HG02943 (cell line): Measurements from ENCODE around the gene HDAC4.

ENCODE experiments used
- ATAC-seq: cut with Tn5 transposase; IDR thresholded peaks from one replicate; pipeline ENCODE4 v1.9.1; 2021; ENCODE audit warnings: mild to moderate bottlenecking, low read depth, moderate library complexity; ENCODE audit not compliant: unreplicated experiment

The HDAC4 gene

DNA sequence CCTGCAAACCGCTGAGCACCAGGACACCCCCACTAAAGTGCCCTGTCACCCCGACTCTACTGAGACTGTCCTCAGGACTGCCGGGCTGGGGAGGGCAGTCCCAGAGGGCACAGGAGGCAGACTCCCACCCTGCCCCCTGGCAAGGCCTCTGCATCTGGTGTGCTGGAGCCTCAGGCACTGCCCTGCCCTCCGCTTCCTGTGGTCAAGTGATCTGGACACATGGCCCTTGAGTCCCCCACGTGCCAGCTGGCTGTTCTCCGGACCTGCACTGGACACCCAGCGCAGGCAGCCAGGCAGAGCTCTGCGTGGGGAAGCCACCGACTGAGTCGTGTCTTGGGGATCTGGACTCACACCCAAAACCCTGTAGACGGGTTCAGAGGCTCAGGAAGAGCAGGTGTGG is 335.3 kb downstream of the HDAC4 start:
- no peak for ATAC-seq

DNA sequence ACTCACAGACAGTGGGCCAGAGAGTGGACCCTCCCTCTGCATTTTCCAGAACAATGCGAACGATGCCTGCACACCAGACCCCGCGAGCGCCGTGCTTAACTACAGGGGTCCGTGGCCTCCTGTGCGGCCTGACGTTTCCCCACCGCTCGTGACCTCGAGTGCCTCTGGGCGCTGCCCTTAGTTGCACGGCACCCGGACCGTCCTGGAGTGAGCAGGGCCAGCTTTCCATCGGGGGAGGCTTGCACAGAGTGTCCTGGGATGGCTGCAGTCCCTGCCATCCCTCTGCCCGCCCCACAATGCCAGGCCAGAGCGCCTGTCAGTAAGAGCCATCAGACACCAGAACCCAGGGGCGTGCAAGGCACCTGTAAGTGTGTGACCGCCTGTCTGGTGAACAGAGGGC is 335.9 kb downstream of the HDAC4 start:
- no peak for ATAC-seq

DNA sequence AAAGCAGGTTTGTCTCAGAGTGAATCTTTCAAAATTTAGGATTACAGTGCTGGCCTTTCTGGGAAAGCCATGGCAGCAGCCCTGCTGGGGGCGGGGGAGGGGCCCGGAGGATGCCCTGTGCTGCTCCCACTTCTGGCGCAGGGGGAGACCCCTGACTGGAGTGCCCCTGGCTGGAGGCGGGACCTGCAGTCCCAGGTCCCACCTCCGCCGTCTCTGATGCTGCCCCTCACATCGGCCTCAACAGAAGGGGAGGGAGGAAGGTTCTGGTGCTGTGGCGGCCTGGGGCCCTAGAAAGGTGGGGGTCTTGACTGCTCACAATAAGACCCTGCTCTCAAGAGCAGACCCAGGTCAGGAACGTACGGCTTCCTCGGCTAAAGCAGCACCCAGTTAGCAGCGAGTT is 336.6 kb downstream of the HDAC4 start:
- ATAC-seq, result no peak

DNA sequence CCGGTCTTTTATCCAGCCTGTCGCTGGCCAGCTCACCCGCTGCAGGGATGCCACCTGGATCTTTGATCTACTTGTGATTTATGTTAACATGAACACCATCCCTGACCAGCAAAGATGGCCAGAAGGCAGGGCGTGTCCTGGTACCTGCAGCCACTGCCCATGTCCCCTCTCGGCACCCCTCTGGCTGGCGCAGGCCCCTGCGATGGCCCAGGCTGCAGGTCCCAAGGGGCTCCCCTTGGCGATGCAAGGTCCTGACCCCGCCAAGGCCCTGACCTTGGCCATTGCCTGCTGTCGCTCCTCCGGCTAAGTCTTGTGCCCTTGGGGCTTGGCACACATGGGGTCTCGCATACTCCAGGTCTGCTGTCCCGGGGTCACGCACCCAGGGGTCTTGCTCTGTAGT is 338.1 kb downstream of the HDAC4 start:
- ATAC-seq, result no peak

DNA sequence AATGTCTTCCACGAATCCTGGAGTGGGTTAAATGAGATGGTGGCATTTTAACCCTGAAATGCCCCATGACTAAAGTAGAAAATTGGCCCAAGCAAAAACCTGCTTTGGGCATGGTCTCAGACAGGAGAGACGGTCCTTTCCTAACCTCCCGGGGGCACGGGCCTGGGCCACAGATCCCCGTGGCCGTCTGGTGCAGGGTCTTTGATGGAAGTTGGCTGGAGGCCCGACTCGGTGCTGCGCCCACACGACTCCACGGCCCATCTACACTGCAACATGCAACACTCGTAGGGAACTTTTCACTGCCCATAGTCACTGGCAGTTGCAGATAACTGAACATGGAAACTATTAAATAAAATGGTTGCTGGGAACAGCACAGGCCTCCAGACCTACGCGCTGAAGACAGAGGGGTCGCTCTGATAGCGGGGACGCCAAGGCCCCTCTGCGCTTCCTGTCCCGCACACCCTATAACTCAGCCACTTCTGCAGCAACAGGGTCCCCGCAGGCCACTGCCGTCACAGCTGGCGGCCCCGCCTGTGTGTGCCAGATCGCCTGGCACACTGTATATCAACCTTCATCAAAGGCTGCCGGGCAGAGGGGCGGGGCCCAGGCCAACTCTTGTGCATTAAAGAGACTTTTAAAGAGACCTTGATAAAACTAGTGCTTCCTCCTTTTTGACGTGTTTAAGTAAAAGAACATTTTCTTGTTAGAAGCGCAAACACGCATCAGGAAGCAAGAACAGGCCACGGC is 338.8 kb downstream of the HDAC4 start:
- no peak for ATAC-seq

DNA sequence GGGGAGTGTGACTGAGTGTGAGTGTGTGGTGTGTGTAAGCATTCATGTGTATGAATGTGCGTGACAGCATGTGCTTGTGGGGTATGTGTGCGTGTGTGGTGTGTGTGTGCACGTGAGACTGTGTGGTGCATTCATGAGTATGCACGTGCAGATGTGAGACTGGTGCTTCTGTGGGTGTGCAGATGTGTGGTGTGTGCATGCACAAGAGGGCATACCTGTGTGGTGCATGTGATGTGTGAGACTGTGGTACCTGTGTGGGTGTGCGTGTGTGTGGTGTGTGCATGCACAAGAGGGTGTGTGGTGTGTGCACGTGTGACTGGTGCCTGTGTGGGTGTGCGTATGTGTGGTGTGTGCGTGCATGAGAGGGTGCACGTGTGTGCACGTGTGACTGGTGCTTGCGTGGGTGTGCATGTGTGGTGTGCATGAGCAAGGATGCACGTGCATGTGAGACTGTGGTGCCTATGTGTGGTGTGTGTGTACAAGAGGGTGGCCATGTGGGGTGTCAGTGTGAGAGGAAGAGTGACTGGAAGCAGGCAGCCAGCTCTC is 339.6 kb downstream of the HDAC4 start:
- no peak for ATAC-seq

DNA sequence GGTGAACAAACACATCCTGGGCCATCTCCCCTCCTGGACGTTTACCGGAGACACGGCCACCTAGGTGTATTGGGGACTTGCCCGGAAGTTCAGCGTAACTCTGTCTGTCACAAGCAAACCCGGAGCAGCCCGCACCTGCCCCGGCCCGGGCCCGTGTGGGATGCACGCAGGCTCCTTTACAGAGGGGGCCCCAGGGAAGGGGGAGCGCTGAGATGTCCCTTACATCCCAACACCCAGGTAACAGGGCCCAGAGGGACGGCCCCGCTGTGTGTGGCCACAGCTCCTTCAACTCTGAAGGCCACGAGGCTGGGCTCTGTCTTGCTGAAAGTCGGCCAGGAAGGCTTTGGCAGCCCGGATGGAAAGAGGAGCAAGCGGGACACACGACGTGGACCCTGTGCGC is 340.1 kb downstream of the HDAC4 start:
- ATAC-seq, result no peak

DNA sequence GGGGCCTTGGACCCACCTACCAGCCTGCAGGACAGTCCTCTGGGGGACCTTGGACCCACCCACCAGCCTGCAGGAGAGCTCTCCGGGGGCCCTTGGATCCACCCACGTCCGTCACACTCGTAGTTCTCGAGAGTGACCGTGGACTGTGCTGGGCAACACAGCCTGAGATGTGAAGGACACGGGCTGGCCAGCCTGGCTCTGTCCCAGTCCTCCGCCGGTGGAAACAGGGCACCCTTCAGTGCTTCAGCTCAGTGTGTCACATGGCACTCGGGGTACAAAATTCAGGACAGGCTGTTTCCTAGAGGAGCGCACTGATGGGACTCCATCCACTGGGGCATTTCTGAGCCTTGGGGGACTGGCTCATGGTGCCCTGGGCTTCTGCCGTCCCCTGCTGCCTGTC is 341.0 kb downstream of the HDAC4 start:
- no peak for ATAC-seq

DNA sequence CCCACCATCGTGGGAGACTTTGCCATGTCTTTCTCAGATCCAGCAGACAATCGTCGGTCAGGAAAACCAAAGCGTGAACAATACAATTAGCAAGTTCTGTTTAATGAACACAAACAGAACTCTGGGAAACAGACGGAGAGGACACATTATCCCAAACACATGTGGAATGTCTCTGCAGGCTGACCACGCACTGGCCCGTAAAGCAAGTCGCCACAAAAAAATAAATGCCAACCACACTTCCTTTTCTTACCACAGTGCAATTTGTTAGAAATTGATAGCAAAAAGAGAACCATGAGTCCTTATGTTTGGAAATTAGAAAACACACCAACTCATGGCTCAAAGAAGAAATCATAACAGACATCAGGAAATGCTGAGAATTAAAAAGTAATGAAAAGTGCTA is 342.1 kb downstream of the HDAC4 start:
- no peak for ATAC-seq

DNA sequence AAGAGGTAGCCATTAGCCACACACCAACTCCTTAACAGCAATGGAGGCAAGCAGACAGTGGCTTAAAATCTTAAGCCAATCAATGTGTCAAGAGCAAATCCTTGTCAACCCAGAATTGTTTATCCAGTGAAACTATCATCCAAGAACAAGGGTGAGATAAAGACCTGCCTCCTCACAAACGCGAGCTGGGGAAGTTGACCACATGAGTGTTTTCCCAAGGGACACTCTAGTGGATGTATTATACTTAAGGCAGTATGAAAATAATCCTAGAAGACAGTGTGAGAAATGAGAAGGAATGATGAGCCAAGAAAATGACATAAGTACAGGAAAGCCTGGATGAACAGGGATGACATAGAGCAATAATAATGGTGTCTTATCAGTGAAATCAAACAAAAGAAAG is 343.3 kb downstream of the HDAC4 start:
- no peak for ATAC-seq

DNA sequence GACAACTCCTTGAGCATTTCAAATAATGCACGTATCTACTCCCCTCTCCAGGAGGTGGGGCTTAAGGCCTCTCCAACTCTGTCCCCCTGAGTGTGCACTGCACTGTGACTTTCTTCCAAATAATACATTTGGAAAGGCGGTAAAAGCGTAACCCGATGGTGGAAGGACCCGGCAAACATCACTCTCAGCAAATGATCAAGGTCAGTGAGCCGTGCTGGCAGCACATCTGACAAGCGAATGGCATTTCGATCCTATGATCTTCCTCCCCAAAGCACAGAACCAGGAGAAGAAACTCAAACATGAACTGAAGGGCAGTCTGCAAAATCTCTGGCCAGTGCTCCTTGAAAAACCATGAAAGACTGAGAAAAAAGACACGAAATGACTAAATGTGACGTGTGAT is 344.2 kb downstream of the HDAC4 start:
- no peak for ATAC-seq

DNA sequence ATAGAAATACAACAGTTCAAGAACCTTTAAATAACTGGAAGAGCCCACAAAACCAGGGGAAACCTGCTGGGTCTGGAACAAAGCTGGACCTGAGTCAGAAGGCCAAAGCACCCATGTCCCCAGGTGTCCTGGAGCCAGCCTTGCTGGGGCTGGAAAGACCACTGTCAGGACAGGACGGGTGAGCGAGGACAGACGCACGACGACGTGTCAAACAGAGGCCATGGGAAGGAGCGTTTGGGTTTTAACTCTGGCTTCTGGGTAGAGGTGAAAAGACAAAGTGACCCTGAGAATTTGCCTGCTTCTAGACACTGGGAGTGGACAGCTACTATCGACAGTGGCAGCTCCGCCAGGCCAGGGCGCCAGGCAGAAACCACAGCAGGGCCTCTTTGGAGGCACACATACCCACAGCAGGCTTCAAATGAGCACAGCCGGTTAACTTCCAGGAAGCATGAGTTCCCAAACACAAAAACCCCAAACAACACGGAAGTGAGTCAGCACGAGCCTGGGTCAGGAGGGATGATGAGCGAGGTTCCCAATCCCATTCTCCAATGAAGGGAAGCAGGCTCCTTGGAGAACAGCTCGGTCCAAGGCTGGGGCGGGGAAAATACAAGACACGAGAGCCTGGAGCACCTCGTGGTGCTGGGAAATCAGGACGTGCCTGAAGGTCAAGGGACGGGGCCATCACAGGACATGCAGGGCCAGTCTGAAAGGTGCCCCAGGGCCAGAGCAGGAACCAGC is 344.9 kb downstream of the HDAC4 start:
- no peak for ATAC-seq

DNA sequence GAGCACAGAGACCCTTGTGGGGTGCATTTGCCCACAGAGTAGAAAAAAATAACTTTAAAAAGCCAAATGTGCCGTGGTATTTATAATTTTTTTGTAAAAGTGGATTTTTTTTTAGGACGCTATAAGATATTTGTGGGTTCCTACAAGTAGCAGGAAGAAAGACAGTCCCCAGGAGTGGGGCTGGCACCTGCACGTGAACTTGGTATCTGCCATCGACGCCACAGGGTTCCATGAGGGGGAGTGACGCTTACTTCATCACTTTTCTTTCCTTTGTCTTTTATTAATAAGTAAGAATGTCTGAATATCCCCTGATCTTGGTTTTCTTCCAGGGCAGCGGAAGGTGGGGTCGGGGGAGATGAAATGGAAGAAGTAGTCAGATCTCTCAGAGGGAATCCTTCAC is 345.9 kb downstream of the HDAC4 start:
- ATAC-seq, result no peak

DNA sequence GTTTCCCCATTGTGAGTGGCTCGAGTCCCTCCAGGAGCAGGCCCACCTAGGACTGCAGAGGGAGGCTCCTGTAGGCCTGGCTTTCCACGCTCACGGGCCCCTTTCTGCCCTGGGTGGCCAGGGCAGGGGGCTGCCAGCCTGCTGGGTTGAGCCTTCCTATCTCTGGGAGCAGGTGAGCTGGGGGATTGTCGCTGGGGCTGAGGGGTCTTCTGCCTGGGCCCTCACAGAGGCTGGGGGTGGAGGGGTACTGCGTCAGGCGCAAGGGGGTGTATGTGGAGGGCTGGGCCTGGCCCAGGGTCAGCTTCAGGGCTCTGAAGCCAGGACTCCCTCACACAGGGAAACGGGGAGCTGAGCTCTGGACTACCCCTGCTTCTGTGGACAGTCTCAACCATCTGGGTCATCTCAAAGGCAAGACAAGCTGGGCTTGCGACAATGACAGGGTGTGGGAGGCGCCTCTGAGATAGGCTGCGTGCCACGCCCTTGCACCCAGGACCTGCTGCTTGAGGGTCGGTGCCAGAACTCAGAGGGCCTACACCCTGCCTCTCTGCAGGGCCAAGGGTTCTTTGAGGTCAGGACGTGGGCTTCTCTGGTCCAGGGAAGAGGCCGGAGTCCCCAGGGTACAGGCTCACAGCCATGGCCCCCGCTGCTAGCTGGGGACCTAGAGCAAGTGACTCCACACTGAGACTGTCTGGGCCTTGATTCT is 346.9 kb downstream of the HDAC4 start:
- ATAC-seq, result no peak

DNA sequence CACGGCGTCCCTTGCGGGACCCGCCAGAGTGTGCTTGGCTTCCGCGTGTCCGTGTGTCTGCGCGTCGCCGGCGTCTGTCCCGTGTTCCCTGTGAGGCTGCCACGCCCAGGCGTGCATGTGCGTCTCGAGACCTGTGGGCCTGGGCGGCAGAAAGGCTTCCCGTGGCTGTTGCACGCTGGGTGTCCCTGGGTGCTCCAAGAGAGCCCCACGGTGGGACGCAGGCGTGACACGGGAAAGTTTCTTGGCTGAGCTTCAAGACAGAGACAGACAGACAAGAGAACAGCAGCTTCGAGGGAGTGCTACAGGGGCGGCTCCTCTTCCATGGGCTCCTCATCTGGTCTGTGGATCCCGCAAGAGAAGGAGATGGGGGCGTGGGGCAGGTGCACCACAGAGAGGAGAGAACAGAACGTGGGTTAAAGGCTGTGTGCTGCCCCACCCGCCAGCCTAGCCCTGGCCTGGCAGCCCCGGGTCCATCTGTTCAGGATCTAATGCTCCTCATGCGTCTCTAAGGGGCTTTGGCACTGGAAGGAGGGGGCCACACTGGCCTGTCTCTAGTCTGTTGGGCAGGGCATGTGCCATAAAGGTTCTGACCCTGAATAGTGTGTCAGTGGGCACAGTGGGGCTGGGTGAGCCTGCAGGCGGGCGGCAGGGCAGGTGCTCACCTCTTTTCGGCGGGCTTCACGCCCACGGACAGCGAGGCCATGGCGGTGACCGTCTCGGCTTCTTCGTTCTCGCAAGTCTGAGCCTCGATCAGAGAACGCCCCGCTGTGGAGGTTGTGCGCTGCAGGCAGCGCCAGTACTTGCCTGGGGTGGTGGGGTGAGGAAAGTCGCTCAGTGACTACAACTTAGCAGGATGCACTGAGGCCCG is 347.8 kb downstream of the HDAC4 start:
- ATAC-seq, result no peak

DNA sequence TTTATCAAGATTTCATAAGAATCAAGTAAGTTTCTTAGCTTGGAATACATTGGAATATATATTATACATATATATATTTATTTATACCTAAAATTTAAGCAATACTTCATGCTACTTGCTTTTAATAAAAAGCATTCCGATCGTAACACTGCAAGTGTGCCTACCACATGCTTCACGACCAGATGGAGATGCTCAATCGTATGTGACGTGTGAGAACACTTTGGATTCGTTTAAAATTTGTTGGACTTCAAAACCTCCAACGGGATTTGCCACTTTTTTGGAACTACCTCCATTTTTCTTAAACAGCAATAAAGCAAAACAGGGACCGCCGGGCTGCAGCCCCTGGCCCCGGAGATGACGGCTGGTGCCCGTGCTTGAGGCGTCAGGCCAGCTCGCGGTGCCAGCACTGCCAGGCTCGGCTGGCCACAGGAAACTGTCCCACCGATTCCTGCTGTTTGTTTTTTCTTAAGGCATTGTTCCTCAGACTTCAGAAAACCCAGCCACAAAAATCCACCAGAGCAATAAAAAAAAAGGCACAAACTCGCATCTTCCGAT is 348.9 kb downstream of the HDAC4 start:
- ATAC-seq, result no peak

DNA sequence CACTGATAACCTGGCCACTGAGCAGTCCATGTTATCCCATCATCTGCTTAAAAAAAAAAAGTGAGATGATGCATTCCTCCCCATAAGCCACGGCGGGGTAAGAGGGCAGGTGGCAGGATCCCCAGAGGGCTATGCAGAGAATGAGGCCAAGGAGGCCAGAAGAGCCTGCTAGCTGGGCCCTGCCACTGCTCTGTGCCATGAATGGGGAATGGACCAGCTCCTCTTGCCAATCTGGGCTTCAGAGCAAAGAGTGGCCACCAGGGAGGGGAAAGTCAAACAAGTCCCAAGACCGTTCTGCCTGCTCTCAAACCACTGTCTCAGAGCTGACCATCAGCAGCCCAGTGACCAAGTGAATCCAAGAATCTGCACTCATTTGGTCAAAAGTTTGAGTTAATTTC is 350.6 kb downstream of the HDAC4 start:
- ATAC-seq, result no peak

DNA sequence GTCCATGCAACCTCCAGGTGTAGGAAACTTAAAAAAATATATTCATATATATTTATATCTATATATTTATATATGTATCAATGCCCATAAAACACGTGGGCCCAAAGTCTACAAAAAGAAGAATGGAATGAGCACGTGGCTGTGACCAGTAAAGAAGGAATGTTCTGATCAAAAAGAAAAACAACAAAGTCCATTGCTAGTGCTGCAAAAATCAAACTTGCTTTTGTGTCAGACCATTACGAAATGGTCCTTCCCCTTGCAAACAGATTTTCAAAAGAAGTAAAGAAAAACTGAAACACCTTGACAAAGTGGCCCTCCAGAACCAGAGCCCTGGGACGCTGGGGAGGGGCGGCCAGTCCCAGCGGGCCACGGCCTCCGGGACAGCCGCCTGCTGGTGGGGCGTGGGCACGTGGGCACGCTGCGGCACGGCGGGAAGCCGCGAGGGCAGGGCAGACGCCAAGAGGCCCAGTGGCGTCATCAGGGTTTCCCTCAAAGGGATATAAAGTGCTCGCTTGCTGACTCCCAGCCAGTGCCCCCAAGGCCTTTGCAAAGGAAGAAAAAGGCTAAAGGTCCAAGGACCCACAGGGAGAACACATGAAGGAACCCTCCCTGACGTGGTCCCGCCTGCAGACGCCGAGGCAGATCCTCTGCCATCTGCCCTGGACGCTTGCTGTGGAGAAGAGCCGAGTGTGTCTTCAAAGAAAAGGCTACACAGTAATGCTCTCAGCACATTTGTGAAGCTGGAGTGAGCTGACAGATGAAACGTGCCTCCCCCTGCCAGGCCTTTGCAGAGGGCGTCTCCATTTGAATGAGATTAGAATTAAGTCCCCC is 351.2 kb downstream of the HDAC4 start:
- no peak for ATAC-seq

DNA sequence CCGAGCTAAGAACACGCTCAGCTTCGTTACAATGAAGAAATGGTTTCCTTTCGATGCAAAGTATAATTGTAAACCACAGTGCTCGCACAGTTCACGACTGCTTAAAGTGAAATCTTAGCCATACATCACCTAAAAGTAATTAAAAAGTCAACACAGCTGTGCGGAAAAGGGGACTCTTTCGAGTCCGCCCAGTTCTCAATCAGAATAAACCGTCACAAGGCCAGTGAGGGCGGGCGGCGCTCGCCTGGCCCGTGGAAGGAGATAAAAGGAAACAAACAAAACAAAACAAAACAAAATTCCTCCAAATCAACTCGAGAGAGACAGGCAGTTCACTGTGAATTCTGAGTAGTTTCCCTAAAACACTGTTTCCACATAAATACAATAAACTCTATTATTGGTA is 352.1 kb downstream of the HDAC4 start:
- no peak for ATAC-seq
